Ureter (tissue), 1 donor: ENCODE data around the gene OTOGL. TPM values are rescaled to one million over a fixed set of nuclear protein-coding genes. Genes with fewer than 3 reads are reported as not detected.
"Not testable (repeated sequence)": the region's sequence is repeated elsewhere in the genome, so short reads cannot be mapped to it uniquely, and the experiment has no call there.

Experiments
- DNase-seq: peaks from one replicate; pipeline ENCODE4 v3.0.0-alpha.2; 2020; ENCODE audit warnings: low spot score
- total RNA-seq: library from RNA; stranded (reverse); gene quantifications from one replicate; pipeline ENCODE4 v1.2.4, GENCODE V29; 2023
- donor health status: DM: yes; HTN: yes; CAD: no.

OTOGL gene
- total RNA-seq, 1 donor from 2014 or later = 0.57 TPM

GRCh38 chr12:80273144-80273543 is 173.8 kb downstream of the OTOGL start:
- no peak for DNase-seq

GRCh38 chr12:80277732-80278131 is 178.4 kb downstream of the OTOGL start:
- DNase-seq = no peak

GRCh38 chr12:80282226-80282625 is 182.9 kb downstream of the OTOGL start:
- DNase-seq = no peak

GRCh38 chr12:80282761-80283160 is 183.4 kb downstream of the OTOGL start:
- no peak for DNase-seq

- DNase-seq = no peak
Observed at GRCh38 chr12:80291108-80291754, 191.9 kb downstream of the OTOGL start.

GRCh38 chr12:80293347-80293746 is 194.0 kb downstream of the OTOGL start:
- no peak for DNase-seq

- no peak for DNase-seq
Observed at GRCh38 chr12:80293759-80294158, 194.4 kb downstream of the OTOGL start.

- no peak for DNase-seq
Observed at GRCh38 chr12:80299219-80299618, 199.9 kb downstream of the OTOGL start.

- DNase-seq = no peak
Observed at GRCh38 chr12:80299976-80300375, 200.6 kb downstream of the OTOGL start.

- DNase-seq = not testable (repeated sequence)
Observed at GRCh38 chr12:80307436-80307835, 208.1 kb downstream of the OTOGL start.

GRCh38 chr12:80313209-80313608 is 213.9 kb downstream of the OTOGL start:
- no peak for DNase-seq

GRCh38 chr12:80314741-80315140 is 215.4 kb downstream of the OTOGL start:
- no peak for DNase-seq

- DNase-seq = no peak
Observed at GRCh38 chr12:80316222-80316621, 216.9 kb downstream of the OTOGL start.

GRCh38 chr12:80317307-80317706 is 218.0 kb downstream of the OTOGL start:
- no peak for DNase-seq

GRCh38 chr12:80317899-80318298 is 218.6 kb downstream of the OTOGL start:
- DNase-seq = no peak

GRCh38 chr12:80320121-80320678 is 220.9 kb downstream of the OTOGL start:
- DNase-seq = no peak

GRCh38 chr12:80321653-80322052 is 222.3 kb downstream of the OTOGL start:
- peak; percentile 52 for DNase-seq

GRCh38 chr12:80325167-80325959 is 226.0 kb downstream of the OTOGL start:
- DNase-seq = no peak

- no peak for DNase-seq
Observed at GRCh38 chr12:80332827-80333226, 233.5 kb downstream of the OTOGL start.

- no peak for DNase-seq
Observed at GRCh38 chr12:80352474-80352873, 253.1 kb downstream of the OTOGL start.

GRCh38 chr12:80353254-80353653 is 253.9 kb downstream of the OTOGL start:
- no peak for DNase-seq

GRCh38 chr12:80356097-80356496 is 256.8 kb downstream of the OTOGL start:
- DNase-seq = no peak

GRCh38 chr12:80359703-80360102 is 260.4 kb downstream of the OTOGL start:
- DNase-seq = no peak
